Measurements from ENCODE around the gene CSRNP3.

The CSRNP3 gene

DNA sequence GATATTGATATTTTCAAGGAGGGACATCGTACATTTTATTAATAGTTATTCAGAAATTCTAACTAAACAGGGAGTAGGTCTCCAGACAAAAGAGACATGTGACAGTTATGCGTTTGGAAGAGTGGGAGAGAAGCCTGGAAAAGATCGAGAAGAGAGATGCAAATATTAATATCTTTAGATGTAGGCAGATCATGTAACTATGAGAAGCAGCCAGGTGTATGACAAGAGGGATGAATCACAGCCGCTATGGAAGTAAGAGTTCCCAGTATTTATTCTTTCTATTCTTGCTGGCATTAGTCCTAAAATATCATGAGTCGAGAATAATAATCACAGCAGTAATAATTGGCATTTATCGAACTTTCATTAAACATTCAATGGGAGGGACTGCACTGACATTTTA lies 140.2 kb downstream of the CSRNP3 start:
- peaks cover 28% of the 10 kb centered on the region for H3K4me1 Mint-ChIP-seq
- no peak overlapping the region for H3K4me3 Mint-ChIP-seq
- TF ChIP-seq, protein P1, sequence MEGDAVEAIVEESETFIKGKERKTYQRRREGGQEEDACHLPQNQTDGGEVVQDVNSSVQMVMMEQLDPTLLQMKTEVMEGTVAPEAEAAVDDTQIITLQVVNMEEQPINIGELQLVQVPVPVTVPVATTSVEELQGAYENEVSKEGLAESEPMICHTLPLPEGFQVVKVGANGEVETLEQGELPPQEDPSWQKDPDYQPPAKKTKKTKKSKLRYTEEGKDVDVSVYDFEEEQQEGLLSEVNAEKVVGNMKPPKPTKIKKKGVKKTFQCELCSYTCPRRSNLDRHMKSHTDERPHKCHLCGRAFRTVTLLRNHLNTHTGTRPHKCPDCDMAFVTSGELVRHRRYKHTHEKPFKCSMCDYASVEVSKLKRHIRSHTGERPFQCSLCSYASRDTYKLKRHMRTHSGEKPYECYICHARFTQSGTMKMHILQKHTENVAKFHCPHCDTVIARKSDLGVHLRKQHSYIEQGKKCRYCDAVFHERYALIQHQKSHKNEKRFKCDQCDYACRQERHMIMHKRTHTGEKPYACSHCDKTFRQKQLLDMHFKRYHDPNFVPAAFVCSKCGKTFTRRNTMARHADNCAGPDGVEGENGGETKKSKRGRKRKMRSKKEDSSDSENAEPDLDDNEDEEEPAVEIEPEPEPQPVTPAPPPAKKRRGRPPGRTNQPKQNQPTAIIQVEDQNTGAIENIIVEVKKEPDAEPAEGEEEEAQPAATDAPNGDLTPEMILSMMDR (IDR thresholded peaks at IDR 0.05; ENCODE audit: unreplicated experiment in 3 of 3): no peak
- peaks cover 40% of the 10 kb centered on the region for H3K36me3 Mint-ChIP-seq (ENCODE audit: low read depth)
- H3K27me3 Mint-ChIP-seq (ENCODE audit: low read depth): no peaks in the 10 kb centered on the region
- peaks cover 3% of the 10 kb centered on the region for H3K9me3 Mint-ChIP-seq
- H3K27ac Mint-ChIP-seq: peak overlapping the region in 2 of 3 experiments; percentile 9 to 65

DNA sequence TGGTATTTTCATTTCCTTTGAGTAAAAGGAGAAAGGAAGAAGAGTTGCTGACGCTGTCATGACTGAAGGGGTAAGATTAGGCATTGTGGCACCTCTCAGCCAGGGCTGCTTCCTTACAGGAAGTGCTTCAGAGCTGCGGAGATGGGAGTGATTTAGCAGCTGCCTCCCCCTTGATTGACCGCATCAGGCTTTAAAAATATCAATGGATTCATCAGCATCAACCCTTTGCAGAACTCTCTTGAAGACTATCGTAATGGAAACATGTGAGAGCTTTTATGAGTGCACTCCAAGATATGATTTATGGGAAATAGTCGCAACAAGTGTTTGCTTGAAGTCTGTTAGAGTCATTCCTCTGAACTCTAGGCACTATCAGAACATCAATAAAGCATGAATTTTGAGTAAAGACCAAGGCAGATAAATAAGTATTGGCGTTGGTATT lies 141.1 kb downstream of the CSRNP3 start:
- H3K4me3 Mint-ChIP-seq: no peak overlapping the region
- no peaks in the 10 kb centered on the region for H3K27me3 Mint-ChIP-seq (ENCODE audit: low read depth)

DNA sequence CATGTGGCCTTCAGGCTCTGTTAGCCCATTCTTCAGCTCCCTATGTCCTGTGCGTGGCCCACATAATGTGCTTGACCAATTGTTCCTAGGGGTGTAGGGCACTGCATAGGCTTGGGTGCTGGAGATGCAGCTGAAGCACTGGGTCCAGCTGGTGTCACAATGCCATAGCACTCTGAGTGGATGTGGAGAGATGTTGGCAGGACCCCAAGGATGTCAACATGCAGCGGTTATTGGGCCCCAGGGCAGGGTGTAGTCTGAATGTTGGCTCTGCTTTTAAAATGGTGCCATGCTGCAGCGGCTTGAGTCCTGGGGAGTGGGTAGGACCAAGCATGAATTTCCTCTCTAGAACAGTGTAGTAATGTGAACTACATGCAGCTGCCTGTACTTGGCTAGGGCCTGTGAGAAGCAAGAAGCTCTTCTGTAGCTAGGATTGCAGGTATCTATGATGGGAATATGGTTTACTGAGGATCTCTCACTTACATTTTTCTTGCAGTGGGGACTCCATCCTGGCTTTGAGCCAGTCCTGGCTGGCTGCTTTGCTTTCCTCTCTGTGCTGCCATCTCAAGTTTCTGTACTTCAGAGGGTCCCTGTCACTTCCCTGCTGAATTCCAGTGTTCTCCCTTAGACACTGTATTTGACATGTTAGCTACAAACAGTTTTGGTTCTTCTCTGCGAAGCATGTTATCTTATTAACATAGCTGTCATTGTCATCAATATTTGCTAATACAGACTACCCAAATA lies 148.4 kb downstream of the CSRNP3 start:
- Mint-ChIP-seq H3K27me3 (ENCODE audit: low read depth) (no peaks in the 10 kb centered on the region), H3K36me3 (ENCODE audit: low read depth) (peaks cover 46% of the 10 kb centered on the region), H3K4me3 (no peak overlapping the region), H3K9me3 (peaks cover 13% of the 10 kb centered on the region), H3K27ac (peak overlapping the region; percentile 18 to 75 (median 42)), H3K4me1 (peaks cover 31% of the 10 kb centered on the region)
- TF ChIP-seq, protein P1 (IDR thresholded peaks at IDR 0.05; ENCODE audit: unreplicated experiment in 3 of 3): no peak

More for the DNA sequence above, 141.1 kb downstream of the CSRNP3 start:
- Mint-ChIP-seq H3K27ac (peak overlapping the region; percentile 18 to 71 (median 65)), H3K9me3 (peaks cover 8% of the 10 kb centered on the region), H3K36me3 (ENCODE audit: low read depth) (peaks cover 38% of the 10 kb centered on the region), H3K4me1 (peaks cover 28% of the 10 kb centered on the region)
- TF ChIP-seq, protein P1 (IDR thresholded peaks at IDR 0.05; ENCODE audit: unreplicated experiment in 3 of 3): no peak

DNA sequence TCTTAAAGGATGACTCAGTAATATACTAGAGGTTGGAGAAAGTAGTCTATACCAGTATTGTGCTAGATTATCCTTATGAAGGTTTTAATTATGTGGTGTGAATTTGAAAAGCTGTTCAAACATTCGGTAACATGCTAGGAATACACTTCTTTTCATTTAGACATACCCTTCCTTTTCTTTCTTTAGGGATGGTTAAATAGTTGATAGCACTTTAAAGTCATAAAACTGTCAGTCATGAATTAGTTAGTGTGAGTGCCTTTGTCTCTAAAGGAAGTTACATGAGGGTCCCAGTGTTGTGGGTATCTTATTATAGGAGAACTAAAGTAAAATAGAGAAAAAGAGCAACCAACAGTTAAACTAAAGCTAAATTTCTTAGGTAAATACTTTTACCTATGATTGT lies 149.3 kb downstream of the CSRNP3 start:
- Mint-ChIP-seq H3K4me1 (peaks cover 34% of the 10 kb centered on the region), H3K27ac (peak overlapping the region; percentile 6 to 75 (median 67)), H3K4me3 (no peak overlapping the region), H3K9me3 (peaks cover 11% of the 10 kb centered on the region), H3K27me3 (ENCODE audit: low read depth) (no peaks in the 10 kb centered on the region), H3K36me3 (ENCODE audit: low read depth) (peaks cover 41% of the 10 kb centered on the region)
- TF ChIP-seq, protein P1 (IDR thresholded peaks at IDR 0.05; ENCODE audit: unreplicated experiment in 3 of 3): no peak

DNA sequence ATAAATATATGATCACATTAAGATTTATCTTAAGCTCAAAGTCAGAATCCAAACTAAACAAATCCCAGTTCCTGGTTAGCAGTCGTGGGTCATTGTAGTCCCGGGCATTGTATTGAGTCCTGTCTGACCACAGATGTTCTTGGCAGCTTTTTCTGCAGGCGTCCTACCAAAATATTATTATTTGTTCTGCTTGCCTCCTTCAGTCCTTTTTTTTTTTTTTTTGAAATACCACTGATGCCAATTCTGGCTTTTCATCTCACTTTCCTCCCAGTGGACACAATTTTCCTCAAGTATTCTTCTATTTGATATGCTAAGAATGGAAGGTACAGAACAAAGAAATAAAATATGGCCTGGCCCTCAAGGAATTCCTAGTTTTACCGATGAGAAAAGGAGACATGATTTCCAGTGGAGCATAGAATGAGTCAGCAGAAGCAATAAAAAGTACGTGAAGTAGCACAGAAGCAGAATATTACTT lies 151.6 kb downstream of the CSRNP3 start:
- TF ChIP-seq, protein P1 (IDR thresholded peaks at IDR 0.05; ENCODE audit: unreplicated experiment in 3 of 3): no peak
- peaks cover 4% of the 10 kb centered on the region for H3K9me3 Mint-ChIP-seq
- H3K4me1 Mint-ChIP-seq: peaks cover 43% of the 10 kb centered on the region
- peak overlapping the region in 1 of 3 experiments; percentile 37 for H3K4me3 Mint-ChIP-seq
- H3K27ac Mint-ChIP-seq: peak overlapping the region; percentile 85 to 90 (median 89)
- H3K27me3 Mint-ChIP-seq (ENCODE audit: low read depth): no peaks in the 10 kb centered on the region
- peaks cover 33% of the 10 kb centered on the region for H3K36me3 Mint-ChIP-seq (ENCODE audit: low read depth)
